Lower leg skin (tissue), 3 donors: ENCODE data around the gene TMCO5A.

Experiments
- CTCF ChIP-seq, 3 donors: fragments of 450-650 bp; IDR thresholded peaks; one replicate each; pipeline ENCODE4 v1.5.1; 2016; ENCODE audit warnings: antibody characterized with exemption in 3 of 3, mild to moderate bottlenecking in 3 of 3, moderate library complexity in 2 of 3
- POLR2A ChIP-seq, 2 donors: fragments of 450-650 bp; IDR thresholded peaks; one replicate each; pipeline ENCODE4 v1.6.1; 2016 to 2017; ENCODE audit warnings: antibody characterized with exemption in 2 of 2, mild to moderate bottlenecking in 1 of 2, moderate library complexity in 1 of 2

GRCh38 chr15:37978231-37978630 is 43.8 kb downstream of the TMCO5A start:
- TF ChIP-seq CTCF (IDR thresholded peaks at IDR 0.05) (no peak), POLR2A (IDR thresholded peaks at IDR 0.05) (no peak)
